ENCODE measurements around the gene HOXD3. TPM values are rescaled to one million over a fixed set of nuclear protein-coding genes. Genes with fewer than 3 reads are reported as not detected.

The HOXD3 gene
- total RNA-seq, 1 experiment from 2014 or later = not detected

DNA sequence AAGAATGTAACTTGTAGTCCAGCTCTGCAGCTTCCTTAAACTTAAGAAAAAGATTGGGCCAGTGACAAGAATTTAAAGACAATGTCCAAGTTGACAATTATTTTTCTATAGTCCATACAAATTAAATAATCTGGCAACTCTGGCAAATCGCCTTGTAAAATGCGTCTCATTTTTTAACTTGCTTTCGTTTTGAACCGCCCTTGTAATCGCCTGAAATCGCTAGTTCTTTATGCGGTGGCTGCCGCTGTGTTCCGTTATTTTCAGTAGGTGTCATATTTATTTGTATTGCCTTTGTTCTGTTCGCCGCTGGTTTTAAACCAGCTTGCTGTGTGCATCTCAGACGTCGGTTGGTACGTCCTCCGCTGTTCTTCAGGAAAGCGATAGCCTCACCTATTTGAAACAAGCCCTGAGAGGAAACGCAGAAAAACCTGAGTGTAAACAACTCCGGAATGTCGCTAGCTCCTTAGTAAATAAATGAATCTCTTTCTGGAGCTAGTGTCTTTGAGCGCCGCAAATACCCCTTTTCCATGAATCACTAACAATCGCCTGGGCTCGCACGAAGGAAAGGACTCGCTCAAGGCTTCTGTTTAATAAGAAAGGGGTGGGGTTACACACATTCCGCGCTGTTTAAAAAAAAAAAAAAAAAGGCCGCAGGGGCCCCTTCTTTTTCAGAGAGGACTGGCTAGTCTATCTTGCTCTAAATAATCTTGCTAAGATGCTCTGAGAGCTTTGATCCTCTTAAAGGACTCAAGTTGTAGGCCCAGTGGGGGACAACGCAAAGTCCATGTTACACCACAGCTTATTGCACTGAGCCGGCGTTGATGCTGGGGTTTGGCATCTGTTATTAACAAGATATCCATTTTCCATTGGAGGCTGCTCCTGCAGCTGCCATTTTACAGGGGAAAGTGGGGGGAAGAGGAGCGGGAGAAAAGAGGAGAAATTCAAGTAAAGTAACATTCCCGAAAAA, 24.6 kb upstream of the HOXD3 start:
- DNase-seq (ENCODE audit: low spot score) = no peak

DNA sequence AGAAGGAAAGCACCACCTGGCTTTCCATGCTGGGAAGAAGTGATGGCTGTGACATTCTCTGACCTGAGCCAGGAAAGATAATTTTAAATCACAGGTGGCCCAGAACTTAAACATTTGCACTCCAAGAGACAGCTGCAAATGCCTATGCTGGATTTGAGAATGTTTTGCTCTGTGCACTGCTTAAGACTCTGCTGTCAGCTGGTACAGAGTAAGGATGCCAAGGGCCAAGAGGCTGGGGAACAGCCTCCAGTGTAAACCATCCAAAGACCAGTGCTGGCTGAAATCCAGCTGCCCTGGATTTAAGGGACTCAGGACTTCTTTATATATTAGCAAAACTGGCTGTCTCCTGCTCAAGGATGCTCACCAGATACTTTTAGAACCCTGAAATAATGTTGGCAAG, 23.7 kb upstream of the HOXD3 start:
- DNase-seq (ENCODE audit: low spot score) = no peak

GRCh38 chr2:176134035-176134434, 23.1 kb upstream of the HOXD3 start:
- no peak for DNase-seq (ENCODE audit: low spot score)

GRCh38 chr2:176135035-176135440, 22.1 kb upstream of the HOXD3 start:
- no peak for DNase-seq (ENCODE audit: low spot score)

DNA sequence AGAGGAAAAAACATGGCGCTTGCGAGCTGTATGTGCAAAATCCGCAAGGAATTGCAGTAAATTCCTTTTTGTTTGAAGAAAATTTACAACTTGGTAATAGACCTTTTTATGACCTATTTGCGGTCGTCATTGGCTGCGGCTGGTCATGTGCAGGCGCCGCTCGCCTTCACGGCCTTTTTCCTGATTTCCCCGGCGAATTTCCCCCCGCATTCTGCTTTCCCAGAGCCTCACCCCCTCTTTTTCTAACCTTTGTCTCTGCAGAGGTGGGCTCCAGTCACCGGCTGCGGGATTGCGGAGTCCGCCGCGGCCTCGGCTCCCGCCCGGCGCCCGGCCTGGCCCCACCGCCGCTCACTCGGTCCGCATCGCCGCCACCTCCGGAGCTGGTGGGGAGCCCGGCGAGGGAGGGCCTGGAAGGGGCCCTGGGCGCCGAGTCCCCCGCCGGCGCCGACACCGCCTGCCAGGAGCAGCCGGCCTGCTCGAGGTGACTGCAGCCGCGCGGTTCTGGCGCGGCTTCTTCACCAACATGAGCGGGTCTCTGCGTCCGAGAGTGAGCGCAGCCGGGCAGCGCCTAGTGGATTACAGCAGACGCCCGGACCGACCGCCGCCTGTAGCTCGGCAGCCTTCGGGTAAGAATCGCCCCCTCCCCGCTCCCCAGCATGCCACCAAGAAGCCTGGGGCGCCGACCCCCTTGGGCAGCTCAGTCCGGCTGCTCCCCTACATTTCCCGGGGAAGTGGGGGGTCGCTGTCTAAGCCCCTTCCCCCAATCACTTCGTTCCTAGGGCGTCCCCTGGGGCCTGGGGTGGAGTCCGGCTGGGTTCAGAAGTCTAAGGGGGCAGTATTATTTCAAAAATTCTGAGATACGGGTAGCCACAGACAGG, 20.5 kb upstream of the HOXD3 start:
- no peak for DNase-seq (ENCODE audit: low spot score)

- DNase-seq (ENCODE audit: low spot score) = no peak
These were observed 19.9 kb upstream of the HOXD3 start for GRCh38 chr2:176137252-176137580.

GRCh38 chr2:176137906-176138305, 19.2 kb upstream of the HOXD3 start:
- no peak for DNase-seq (ENCODE audit: low spot score)

- DNase-seq (ENCODE audit: low spot score) = no peak
These were observed 18.6 kb upstream of the HOXD3 start for GRCh38 chr2:176138526-176138922.

- DNase-seq (ENCODE audit: low spot score) = no peak
These were observed 18.0 kb upstream of the HOXD3 start for GRCh38 chr2:176138923-176139660.

DNA sequence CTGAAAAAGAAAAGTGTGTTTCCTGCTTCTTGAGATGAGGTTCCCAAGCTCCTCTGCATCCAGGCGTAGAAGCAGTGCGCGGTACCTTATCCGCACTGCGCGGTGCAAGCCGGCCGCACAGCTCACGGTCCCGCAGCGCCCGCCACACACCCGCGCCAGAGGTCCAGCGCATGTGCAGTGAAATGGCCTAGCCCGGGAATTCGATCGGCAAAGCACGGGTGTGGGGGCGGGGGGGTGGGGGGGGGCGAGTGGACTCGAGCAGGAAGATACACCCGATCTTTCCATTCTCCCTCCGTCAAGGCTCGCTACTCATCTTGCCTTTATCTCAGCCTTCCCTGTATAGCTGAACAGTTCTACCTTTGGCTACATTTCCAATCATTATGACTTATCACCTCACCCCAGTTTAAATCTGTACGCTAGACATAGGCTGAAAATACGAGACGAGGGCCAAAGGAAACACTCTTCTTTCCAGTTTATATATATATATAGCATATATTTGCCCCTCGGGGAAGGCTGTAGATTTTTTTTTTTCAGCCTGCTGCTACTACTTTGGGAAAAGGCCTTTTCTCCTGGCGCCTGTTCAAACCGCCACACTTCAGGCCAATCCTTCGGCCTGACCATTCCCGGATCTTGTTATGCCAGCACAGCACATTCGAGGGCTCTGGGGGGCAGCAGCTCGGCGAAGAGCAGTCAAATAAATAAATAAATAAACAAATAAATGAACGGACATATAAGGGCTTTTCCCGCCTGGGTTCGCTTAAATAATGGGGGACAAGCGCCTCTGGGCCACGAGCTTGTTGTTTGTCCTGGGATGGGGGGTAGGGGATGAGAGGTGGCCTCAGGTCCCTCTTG, 17.2 kb upstream of the HOXD3 start:
- no peak for DNase-seq (ENCODE audit: low spot score)

DNA sequence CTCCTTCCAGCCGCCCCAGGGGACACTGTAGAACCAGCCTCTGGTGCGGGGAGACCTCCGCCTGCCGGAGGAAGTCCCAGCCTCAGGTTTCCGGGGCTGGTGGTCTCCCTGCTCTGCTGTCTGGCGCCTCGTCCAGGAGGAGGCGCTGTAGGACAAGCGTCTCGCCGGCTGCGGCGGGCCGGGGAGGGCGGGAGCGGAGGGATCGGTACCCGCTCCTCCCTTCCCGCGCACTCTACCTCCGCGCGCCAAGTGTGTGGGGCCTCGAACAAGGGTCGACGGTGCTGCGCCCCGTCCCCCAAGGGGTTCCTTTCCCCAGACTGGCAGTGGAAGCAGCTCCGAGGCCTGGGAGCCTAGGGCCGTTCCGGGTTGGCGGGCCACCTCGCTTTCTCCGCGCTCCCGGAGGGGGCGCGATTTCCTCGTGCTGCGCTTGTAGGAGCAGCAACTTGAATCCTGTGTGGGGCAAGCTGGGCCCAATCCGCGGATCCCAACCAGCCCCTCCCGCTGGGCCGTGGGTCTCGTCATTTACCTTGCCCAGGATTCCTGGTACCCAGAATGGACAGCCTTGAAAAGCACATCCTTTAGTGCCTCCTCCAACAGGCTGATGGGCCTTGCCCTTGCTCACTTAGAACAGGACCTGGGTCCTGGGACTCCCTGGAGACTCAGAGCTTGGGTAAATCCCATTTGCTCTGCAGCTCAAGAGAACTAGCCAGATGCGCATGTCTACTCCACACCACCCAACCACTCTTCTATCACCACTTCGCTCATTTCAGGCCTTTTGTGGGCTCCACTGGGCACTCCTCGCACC, 16.4 kb upstream of the HOXD3 start:
- peak; percentile 81 for DNase-seq (ENCODE audit: low spot score)

DNA sequence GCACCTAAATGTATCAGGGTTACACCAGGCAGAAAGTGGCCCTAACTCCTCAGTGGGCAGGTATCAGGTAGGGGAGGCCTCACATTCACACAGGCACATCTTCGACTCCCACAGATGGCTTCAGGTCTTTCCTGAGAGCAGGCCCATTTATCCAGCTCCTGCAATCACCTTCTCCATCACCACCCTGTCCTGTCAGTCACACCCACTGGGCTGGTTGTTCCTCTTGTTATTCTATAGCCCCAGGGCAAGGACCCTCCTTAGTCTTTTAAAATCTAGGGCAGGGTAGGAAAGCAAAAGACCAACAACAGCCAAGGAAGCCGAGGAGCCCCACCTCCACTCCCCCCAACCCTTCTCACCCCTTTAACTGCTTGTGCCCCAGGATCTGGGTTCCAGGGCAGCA, 14.8 kb upstream of the HOXD3 start:
- no peak for DNase-seq (ENCODE audit: low spot score)

GRCh38 chr2:176145085-176145969, 11.8 kb upstream of the HOXD3 start:
- no peak for DNase-seq (ENCODE audit: low spot score)

DNA sequence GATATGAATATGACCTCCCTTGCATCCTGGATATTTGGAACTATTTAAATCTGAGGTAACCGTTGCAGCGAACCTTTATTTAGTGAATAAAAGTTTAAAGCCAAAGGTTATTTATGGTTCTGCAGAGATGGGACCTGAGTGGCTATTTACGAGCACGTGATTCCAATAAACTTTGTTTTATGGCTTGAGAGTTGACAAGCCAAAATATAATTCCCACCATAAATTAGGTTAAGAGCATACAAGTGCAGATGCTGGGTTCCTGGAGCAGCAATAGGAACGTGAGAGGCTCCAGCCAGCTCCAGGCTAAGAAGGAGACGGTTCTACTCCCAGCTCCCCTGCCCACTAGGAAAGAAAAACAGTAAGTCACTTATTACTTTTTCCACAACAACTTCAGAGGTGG, 11.0 kb upstream of the HOXD3 start:
- no peak for DNase-seq (ENCODE audit: low spot score)

DNA sequence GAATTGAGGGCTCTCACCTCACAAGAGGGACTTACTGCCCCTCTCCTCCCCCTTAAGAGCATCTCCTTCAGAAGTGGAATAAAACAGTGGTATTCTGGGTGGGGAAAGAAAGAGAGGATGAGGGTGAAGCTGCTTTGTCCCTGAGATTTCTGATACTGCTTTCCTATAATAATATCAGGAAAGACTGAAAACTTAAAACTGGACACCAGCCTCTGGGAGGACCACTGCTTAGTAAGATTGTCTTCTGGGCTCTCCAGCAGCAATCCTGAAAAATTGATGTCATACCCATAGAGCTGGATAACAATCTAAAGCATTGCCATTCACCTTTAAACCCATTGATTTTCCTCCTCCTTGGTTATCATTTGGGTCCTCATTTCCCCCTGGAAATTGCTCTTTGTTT, 10.5 kb upstream of the HOXD3 start:
- DNase-seq (ENCODE audit: low spot score) = no peak

- DNase-seq (ENCODE audit: low spot score) = no peak
These were observed 9.8 kb upstream of the HOXD3 start for GRCh38 chr2:176147210-176147799.

GRCh38 chr2:176147800-176148496, 9.2 kb upstream of the HOXD3 start:
- DNase-seq (ENCODE audit: low spot score) = no peak

All from HT-29 (cell line).